IMR-90 (cell line): ENCODE measurements around the gene TSPAN4. TPM values are rescaled to one million over a fixed set of nuclear protein-coding genes. Genes with fewer than 3 reads are reported as not detected.

Experiments used
- ATAC-seq: fragments of 200-7000 bp; cut with Tn5 transposase; 2 replicates; pipeline ENCODE4 v1.9.1; 2020; ENCODE audit warnings: low read depth, mild to moderate bottlenecking, moderate library complexity
- BruUV-seq: library from RNA; stranded (reverse); fragments of 400-500 nt; replicated peaks from 2 replicates; lab custom pipeline; 2021; lab: Mats Ljungman, UMichigan
- CTCF ChIA-PET: fragments of 300-600 bp; formaldehyde crosslinking; extraction: SDS; loops from one replicate; lab custom pipeline; 2021; ENCODE audit warnings: antibody characterized with exemption; lab: Yijun Ruan, JAX
- POLR2A ChIA-PET: fragments of 300-600 bp; sonication (Branson Sonifier 250); formaldehyde crosslinking; loops from one replicate; lab custom pipeline; 2022; ENCODE audit warnings: antibody characterized with exemption; ENCODE audit not compliant: unreplicated experiment; lab: Charles Lee
- DNase-seq: peaks from one replicate; pipeline ENCODE4 v3.0.0; 2013
- H2AFZ ChIP-seq: replicated peaks from 2 replicates; pipeline ENCODE3; 2013; ENCODE audit warnings: low read length, mild to moderate bottlenecking; ENCODE audit not compliant: poor library complexity
- H2AK5ac ChIP-seq: 2 replicates; pipeline ENCODE4 v1.6.1; 2013; ENCODE audit warnings: low read depth, low read length, inconsistent platforms
- H2AK9ac ChIP-seq: replicated peaks from 2 replicates; pipeline ENCODE3; 2013; ENCODE audit warnings: mild to moderate bottlenecking, low read depth, low read length, moderate library complexity; ENCODE audit not compliant: poor library complexity
- H2BK120ac ChIP-seq: 2 replicates; pipeline ENCODE4 v1.6.1; 2013; ENCODE audit warnings: low read depth, low read length, inconsistent platforms
- H2BK15ac ChIP-seq: 3 replicates; pipeline ENCODE4 v1.6.1; 2013; ENCODE audit warnings: low read depth, low read length, inconsistent platforms
- H2BK20ac ChIP-seq: 2 replicates; pipeline ENCODE4 v1.6.1; 2013; ENCODE audit warnings: low read depth, mild to moderate bottlenecking, inconsistent platforms, low read length, moderate library complexity
- H2BK5ac ChIP-seq: 2 replicates; pipeline ENCODE4 v1.6.1; 2013; ENCODE audit warnings: mild to moderate bottlenecking, low read depth, low read length, inconsistent platforms; ENCODE audit not compliant: poor library complexity, severe bottlenecking
- H3K14ac ChIP-seq: replicated peaks from 2 replicates; pipeline ENCODE4 v1.6.1; 2013; ENCODE audit warnings: low read depth, low read length, inconsistent platforms
- H3K18ac ChIP-seq: 2 replicates; pipeline ENCODE4 v1.6.1; 2013; ENCODE audit warnings: low read depth, low read length, control low read depth
- H3K23ac ChIP-seq: 2 replicates; pipeline ENCODE4 v1.6.1; 2013; ENCODE audit warnings: low read depth, low read length, inconsistent platforms
- H3K27ac ChIP-seq: 2 replicates; pipeline ENCODE4 v1.5.1; 2013; ENCODE audit warnings: mild to moderate bottlenecking, control low read depth, low read length; ENCODE audit not compliant: insufficient read depth
- H3K27me3 ChIP-seq: 2 replicates; pipeline ENCODE4 v1.6.1; 2013; ENCODE audit warnings: low read length; ENCODE audit not compliant: control insufficient read depth, insufficient read depth
- H3K36me3 ChIP-seq: 2 replicates; pipeline ENCODE4 v1.6.1; 2013; ENCODE audit warnings: low read length, mixed read lengths; ENCODE audit not compliant: control insufficient read depth, insufficient read depth
- H3K4ac ChIP-seq: 2 replicates; pipeline ENCODE4 v1.6.1; 2013; ENCODE audit warnings: low read depth, low read length, inconsistent platforms
- H3K4me1 ChIP-seq: 2 replicates; pipeline ENCODE4 v1.6.1; 2013; ENCODE audit warnings: low read length, mixed read lengths; ENCODE audit not compliant: control insufficient read depth, insufficient read depth
- H3K4me2 ChIP-seq: 2 replicates; pipeline ENCODE4 v1.6.1; 2013; ENCODE audit warnings: low read depth, mild to moderate bottlenecking, control low read depth, low read length, moderate library complexity
- H3K4me3 ChIP-seq: 2 replicates; pipeline ENCODE4 v1.5.1; 2013; ENCODE audit warnings: low read depth, mild to moderate bottlenecking, control low read depth, low read length, moderate library complexity; ENCODE audit not compliant: insufficient read depth
- H3K56ac ChIP-seq: 2 replicates; pipeline ENCODE4 v1.6.1; 2013; ENCODE audit warnings: low read length, inconsistent platforms; ENCODE audit not compliant: insufficient read depth; ENCODE audit errors: extremely low read depth
- H3K79me1 ChIP-seq, 2 experiments: 2 replicates each; pipeline ENCODE4 v1.6.1; 2013; ENCODE audit warnings: low read length in 2 of 2, inconsistent platforms in 1 of 2, low read depth in 1 of 2
- H3K9ac ChIP-seq: 2 replicates; pipeline ENCODE4 v1.6.1; 2013; ENCODE audit warnings: low read depth, low read length, control low read depth
- H3K9me1 ChIP-seq: 2 replicates; pipeline ENCODE4 v1.6.1; 2013; ENCODE audit warnings: low read length, inconsistent platforms; ENCODE audit not compliant: insufficient read depth
- H3K9me3 ChIP-seq: 2 replicates; pipeline ENCODE4 v1.6.1; 2013; ENCODE audit warnings: low read length; ENCODE audit not compliant: control insufficient read depth, insufficient read depth
- H4K20me1 ChIP-seq: 2 replicates; pipeline ENCODE4 v1.6.1; 2013; ENCODE audit warnings: low read length, inconsistent platforms; ENCODE audit not compliant: insufficient read depth
- H4K5ac ChIP-seq: 2 replicates; pipeline ENCODE4 v1.6.1; 2013; ENCODE audit warnings: mild to moderate bottlenecking, low read depth, low read length, control low read depth
- H4K8ac ChIP-seq, 2 experiments: 2 replicates each; pipeline ENCODE4 v1.6.1; 2013; ENCODE audit warnings: low read depth in 2 of 2, low read length in 2 of 2, control low read depth in 1 of 2, inconsistent platforms in 1 of 2
- H4K91ac ChIP-seq: 2 replicates; pipeline ENCODE4 v1.6.1; 2013; ENCODE audit warnings: low read depth, low read length, inconsistent platforms; ENCODE audit not compliant: insufficient read depth
- FOS ChIP-seq: fragments of 150-350 bp; IDR thresholded peaks from 2 replicates; pipeline ENCODE4 v1.6.1; 2016; ENCODE audit warnings: low read depth, low read length
- MAFK ChIP-seq: IDR thresholded peaks from 2 replicates; pipeline ENCODE4 v1.6.1; 2012; ENCODE audit warnings: low read depth, low read length, improper control_type of control experiment
- NFE2L2 ChIP-seq: fragments of 150-350 bp; IDR thresholded peaks from 2 replicates; pipeline ENCODE4 v1.6.1; 2016; ENCODE audit warnings: low read depth, mild to moderate bottlenecking, low read length
- RCOR1 ChIP-seq: IDR thresholded peaks from 2 replicates; pipeline ENCODE4 v1.6.1; 2012; ENCODE audit warnings: mild to moderate bottlenecking, low read length, improper control_type of control experiment; ENCODE audit not compliant: insufficient replicate concordance
- WGBS, 2 experiments: methylation state at CpG; one replicate each; pipeline versions ENCODE4 v1.1.5 to v1.1.7; 2013; ENCODE audit warnings: missing lambda C conversion rate in 2 of 2; ENCODE audit not compliant: insufficient read length in 1 of 2; ENCODE audit errors: extremely low coverage in 2 of 2; 5-methylcytosine and 5-hydroxymethylcytosine counted together
- dilution Hi-C: fragments of 300-500 bp; cut with HindIII; formaldehyde crosslinking; loops from one replicate; pipeline ENCODE4 v1.14.3; 2018; ENCODE audit warnings: low sequenced_read_pairs; ENCODE audit not compliant: unreplicated experiment
- in situ Hi-C: fragments of 300-500 bp; cut with MboI; formaldehyde crosslinking; loops from 3 replicates; pipeline ENCODE4 v1.14.3; 2019; ENCODE audit warnings: low sequenced_read_pairs, inconsistent platforms, mixed read lengths
- intact Hi-C: fragments of 100-400 bp; cut with micrococcal nuclease; formaldehyde crosslinking; loops from 2 replicates; pipeline ENCODE4 v1.10.0; 2022
- polyA plus RNA-seq, 3 experiments: library from polyadenylated mRNA; depleted of rRNA; stranded (reverse); fragments of >200 nt; gene quantifications; 2 replicates each; pipeline ENCODE4 v1.2.3, GENCODE V29; 2012; ENCODE audit warnings: low replicate concordance in 1 of 3
- total RNA-seq: library from RNA; depleted of rRNA; stranded (reverse); fragments of >200 nt; gene quantifications from 2 replicates; pipeline ENCODE4 v1.2.3, GENCODE V29; 2012
- TF ChIP-seq, protein P1 (sequence below): fragments of 150-350 bp; IDR thresholded peaks from 2 replicates; pipeline ENCODE4 v1.6.1; 2017; ENCODE audit warnings: mild to moderate bottlenecking, antibody characterized with exemption, low read length, low read depth
- TF ChIP-seq, protein P2 (sequence below): fragments of 150-350 bp; IDR thresholded peaks from 2 replicates; pipeline ENCODE4 v1.6.1; 2016; ENCODE audit warnings: low read depth, mild to moderate bottlenecking, low read length, moderate library complexity, borderline replicate concordance
- TF ChIP-seq, protein P3 (sequence below): conservative IDR thresholded peaks from 2 replicates; pipeline ENCODE4 v1.5.1; 2012; ENCODE audit warnings: mild to moderate bottlenecking, low read depth, low read length, improper control_type of control experiment

Gene TSPAN4
- total and polyA plus RNA-seq, 2 of the 4 experiments (the other 2 are of a cell fraction), result 161 to 293 TPM

DNA sequence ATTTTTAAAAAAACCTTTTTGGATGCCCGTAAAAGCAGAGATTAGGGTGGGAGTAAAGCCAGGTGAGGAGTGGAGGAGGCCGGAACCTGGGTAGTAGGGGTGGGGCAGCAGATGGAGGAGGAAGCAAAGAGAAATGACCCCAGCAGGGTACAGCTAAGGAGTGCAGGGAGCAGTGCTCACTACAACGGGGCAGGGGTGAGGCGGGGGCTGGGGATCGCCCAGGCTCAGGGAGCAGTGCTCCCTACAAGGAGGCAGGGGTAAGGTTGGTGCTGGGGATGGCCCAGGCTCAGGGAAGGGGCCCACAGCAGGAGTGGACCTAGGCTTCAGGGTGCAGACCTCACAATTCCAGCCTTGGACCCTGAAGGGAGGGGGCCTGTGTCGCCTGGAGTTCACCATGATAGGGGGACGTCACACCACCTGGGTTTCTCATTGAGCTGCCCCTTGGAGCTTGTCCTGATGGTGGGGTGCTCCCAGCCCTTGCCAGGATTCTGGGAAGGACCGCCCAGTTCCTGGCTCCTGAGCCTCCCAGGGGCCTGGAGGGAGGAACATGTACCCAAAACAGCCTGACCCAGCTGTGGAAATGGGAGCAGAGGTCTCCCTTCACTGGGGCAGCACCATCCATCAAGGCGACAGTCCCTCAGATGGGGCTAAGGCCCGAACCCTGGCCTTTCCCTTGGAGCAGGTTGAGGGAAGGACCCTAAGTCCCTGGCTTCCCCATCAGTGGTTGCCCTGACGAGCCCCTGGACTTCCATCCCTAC lies 26.8 kb upstream of the TSPAN4 start:
- H3K56ac ChIP-seq, result no peak overlapping the region
- no peak overlapping the region for H2BK15ac ChIP-seq
- in situ Hi-C loops (no loop called here), dilution Hi-C loops (no loop called here), intact Hi-C loops (no loop called here)
- H2AK9ac ChIP-seq, result no peak overlapping the region
- H3K79me1 ChIP-seq, result peaks cover 26 to 41% of the 10 kb centered on the region in 2 experiments
- peaks cover 40% of the 10 kb centered on the region for H4K20me1 ChIP-seq
- peaks cover 3% of the 10 kb centered on the region; the same call in 1 of the 2 replicates for H3K9me1 ChIP-seq
- H4K91ac ChIP-seq, result no peak overlapping the region
- H3K14ac ChIP-seq, result no peak overlapping the region
- POLR2A ChIA-PET, result no interaction called here
- ATAC-seq, result no peak
- no peak overlapping the region for H3K23ac ChIP-seq
- no peaks in the 10 kb centered on the region for H3K27me3 ChIP-seq
- H2AK5ac ChIP-seq, result no peak overlapping the region
- CTCF ChIA-PET, result no interaction called here
- WGBS, 2 experiments, result 83% methylated on average over 2 of the region's 11 CpGs; no CpG with 5 or more reads in 1 of the 2 experiments
- H3K4me2 ChIP-seq, result no peak overlapping the region
- H3K9me3 ChIP-seq, result no peaks in the 10 kb centered on the region
- no peak overlapping the region for H3K4me3 ChIP-seq
- no peak overlapping the region for H3K9ac ChIP-seq
- peaks cover 30% of the 10 kb centered on the region for H3K36me3 ChIP-seq
- H4K5ac ChIP-seq, result no peak overlapping the region
- H3K27ac ChIP-seq, result no peak overlapping the region
- H3K18ac ChIP-seq, result no peak overlapping the region
- H2BK20ac ChIP-seq, result no peak overlapping the region
- no peak overlapping the region; the same call in 1 of the 2 replicates for H3K4ac ChIP-seq
- H2AFZ ChIP-seq, result no peak overlapping the region
- peaks cover 13% of the 10 kb centered on the region for H3K4me1 ChIP-seq
- no peak overlapping the region for H2BK5ac ChIP-seq
- no peak for DNase-seq
- no peak overlapping the region for H4K8ac ChIP-seq
- no TSS peak for BruUV-seq
- TF ChIP-seq FOS (no peak), MAFK (no peak), NFE2L2 (no peak), RCOR1 (no peak)
- TF ChIP-seq, protein P1, sequence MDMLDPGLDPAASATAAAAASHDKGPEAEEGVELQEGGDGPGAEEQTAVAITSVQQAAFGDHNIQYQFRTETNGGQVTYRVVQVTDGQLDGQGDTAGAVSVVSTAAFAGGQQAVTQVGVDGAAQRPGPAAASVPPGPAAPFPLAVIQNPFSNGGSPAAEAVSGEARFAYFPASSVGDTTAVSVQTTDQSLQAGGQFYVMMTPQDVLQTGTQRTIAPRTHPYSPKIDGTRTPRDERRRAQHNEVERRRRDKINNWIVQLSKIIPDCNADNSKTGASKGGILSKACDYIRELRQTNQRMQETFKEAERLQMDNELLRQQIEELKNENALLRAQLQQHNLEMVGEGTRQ, result no peak
- TF ChIP-seq, protein P2, sequence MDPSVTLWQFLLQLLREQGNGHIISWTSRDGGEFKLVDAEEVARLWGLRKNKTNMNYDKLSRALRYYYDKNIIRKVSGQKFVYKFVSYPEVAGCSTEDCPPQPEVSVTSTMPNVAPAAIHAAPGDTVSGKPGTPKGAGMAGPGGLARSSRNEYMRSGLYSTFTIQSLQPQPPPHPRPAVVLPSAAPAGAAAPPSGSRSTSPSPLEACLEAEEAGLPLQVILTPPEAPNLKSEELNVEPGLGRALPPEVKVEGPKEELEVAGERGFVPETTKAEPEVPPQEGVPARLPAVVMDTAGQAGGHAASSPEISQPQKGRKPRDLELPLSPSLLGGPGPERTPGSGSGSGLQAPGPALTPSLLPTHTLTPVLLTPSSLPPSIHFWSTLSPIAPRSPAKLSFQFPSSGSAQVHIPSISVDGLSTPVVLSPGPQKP, result no peak
- TF ChIP-seq, protein P3, sequence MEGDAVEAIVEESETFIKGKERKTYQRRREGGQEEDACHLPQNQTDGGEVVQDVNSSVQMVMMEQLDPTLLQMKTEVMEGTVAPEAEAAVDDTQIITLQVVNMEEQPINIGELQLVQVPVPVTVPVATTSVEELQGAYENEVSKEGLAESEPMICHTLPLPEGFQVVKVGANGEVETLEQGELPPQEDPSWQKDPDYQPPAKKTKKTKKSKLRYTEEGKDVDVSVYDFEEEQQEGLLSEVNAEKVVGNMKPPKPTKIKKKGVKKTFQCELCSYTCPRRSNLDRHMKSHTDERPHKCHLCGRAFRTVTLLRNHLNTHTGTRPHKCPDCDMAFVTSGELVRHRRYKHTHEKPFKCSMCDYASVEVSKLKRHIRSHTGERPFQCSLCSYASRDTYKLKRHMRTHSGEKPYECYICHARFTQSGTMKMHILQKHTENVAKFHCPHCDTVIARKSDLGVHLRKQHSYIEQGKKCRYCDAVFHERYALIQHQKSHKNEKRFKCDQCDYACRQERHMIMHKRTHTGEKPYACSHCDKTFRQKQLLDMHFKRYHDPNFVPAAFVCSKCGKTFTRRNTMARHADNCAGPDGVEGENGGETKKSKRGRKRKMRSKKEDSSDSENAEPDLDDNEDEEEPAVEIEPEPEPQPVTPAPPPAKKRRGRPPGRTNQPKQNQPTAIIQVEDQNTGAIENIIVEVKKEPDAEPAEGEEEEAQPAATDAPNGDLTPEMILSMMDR, result no peak
- H2BK120ac ChIP-seq, result no peak overlapping the region
